ENCODE measurements around the gene RNF39. TPM values are rescaled to one million over a fixed set of nuclear protein-coding genes. Genes with fewer than 3 reads are reported as not detected.
"Not testable (repeated sequence)": the region's sequence is repeated elsewhere in the genome, so short reads cannot be mapped to it uniquely, and the experiment has no call there.

RNF39 gene
- total RNA-seq, 4 donors from 2014 or later, result 0.42 TPM; not detected in 3

DNA sequence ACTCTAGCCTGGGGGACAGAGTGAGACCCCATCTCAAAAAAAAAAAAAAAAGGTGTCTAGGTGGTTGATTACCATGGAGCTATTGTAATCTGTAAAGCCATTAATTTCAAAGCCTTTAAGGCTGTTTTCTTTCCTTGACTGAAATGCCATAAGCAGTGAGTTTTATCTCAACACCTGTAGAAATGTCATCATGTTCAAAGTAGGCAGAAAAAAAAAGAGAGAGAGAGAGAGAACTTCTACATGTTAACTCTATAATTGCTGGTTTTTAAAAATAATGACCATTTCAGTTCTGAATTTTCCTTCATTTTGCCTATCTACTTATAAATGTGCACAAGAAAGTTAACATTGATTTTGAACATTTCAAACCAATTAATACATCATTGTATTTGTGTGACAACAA lies 44.2 kb downstream of the RNF39 start:
- TF ChIP-seq, protein P1, sequence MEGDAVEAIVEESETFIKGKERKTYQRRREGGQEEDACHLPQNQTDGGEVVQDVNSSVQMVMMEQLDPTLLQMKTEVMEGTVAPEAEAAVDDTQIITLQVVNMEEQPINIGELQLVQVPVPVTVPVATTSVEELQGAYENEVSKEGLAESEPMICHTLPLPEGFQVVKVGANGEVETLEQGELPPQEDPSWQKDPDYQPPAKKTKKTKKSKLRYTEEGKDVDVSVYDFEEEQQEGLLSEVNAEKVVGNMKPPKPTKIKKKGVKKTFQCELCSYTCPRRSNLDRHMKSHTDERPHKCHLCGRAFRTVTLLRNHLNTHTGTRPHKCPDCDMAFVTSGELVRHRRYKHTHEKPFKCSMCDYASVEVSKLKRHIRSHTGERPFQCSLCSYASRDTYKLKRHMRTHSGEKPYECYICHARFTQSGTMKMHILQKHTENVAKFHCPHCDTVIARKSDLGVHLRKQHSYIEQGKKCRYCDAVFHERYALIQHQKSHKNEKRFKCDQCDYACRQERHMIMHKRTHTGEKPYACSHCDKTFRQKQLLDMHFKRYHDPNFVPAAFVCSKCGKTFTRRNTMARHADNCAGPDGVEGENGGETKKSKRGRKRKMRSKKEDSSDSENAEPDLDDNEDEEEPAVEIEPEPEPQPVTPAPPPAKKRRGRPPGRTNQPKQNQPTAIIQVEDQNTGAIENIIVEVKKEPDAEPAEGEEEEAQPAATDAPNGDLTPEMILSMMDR (IDR thresholded peaks at IDR 0.05), result no peak
- TF ChIP-seq POLR2A (IDR thresholded peaks at IDR 0.05) (no peak), EP300 (IDR thresholded peaks at IDR 0.05) (no peak)
- no peak for DNase-seq (ENCODE audit: low spot score in 2 of 2)
- H3K36me3 ChIP-seq, result peaks cover 0 to 21% (median 0%) of the 10 kb centered on the region in 3 donors
- H3K4me1 ChIP-seq, result no peaks in the 10 kb centered on the region
- no peaks in the 10 kb centered on the region for H3K27me3 ChIP-seq
- H3K27ac ChIP-seq, result no peak overlapping the region
- H3K9me3 ChIP-seq, result no peaks in the 10 kb centered on the region
- no peak overlapping the region for H3K4me3 ChIP-seq

DNA sequence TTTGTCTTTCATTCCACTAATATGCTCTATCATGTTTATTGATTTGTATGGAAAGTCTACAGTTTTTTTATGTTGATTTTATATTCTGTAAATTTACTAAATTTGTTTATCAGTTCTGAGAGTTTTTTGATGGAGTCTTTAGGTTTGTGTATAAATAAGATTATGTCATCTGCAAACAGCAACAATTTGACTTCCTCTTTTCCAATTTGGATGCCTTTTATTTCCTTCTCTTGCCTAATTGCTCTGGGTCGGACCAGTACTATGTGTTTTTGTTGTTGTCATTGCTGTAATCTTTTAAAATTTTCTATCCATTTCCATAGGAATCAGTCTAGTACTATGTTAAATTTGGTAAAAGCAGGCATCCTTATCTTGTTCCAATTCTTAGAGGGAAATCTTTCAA lies 46.0 kb downstream of the RNF39 start:
- Histone ChIP-seq H3K9me3 (no peaks in the 10 kb centered on the region), H3K4me1 (no peaks in the 10 kb centered on the region), H3K27me3 (no peaks in the 10 kb centered on the region), H3K27ac (no peak overlapping the region), H3K4me3 (no peak overlapping the region), H3K36me3 (peaks cover 0 to 16% (median 0%) of the 10 kb centered on the region in 3 donors)
- no peak for DNase-seq (ENCODE audit: low spot score in 2 of 2)
- WGBS, 2 donors, result 87 to 91% methylated on average over 1 of the region's 1 CpG
- no peak for TF ChIP-seq EP300 (IDR thresholded peaks at IDR 0.05)
- no peak for TF ChIP-seq POLR2A (IDR thresholded peaks at IDR 0.05)
- TF ChIP-seq, protein P1 (IDR thresholded peaks at IDR 0.05), result no peak

DNA sequence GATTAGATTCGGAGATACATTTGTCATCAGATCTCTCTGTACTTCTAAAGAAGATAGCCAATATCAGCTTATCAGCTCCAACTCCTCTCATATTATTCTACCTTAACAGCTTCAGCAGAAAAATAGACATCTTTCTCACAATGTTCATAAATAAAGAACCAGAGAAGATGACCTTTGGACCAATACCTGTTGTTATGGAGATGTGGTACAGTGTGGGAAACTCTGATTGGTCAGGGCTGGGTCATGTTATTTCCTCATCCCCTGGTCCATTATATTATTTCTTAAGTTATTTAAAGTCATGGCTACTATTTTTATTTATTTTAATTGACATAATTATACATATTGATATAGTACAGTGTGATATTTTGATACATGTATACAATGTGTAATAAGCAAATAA lies 50.4 kb downstream of the RNF39 start:
- Histone ChIP-seq H3K4me3 (no peak overlapping the region), H3K36me3 (peaks cover 0 to 7% (median 0%) of the 10 kb centered on the region in 3 donors), H3K27me3 (no peaks in the 10 kb centered on the region), H3K27ac (no peak overlapping the region), H3K4me1 (no peaks in the 10 kb centered on the region), H3K9me3 (no peaks in the 10 kb centered on the region)
- 92 to 93% methylated on average over 1 of the region's 1 CpG for WGBS, 2 donors
- no peak for DNase-seq (ENCODE audit: low spot score in 2 of 2)
- TF ChIP-seq POLR2A (IDR thresholded peaks at IDR 0.05), result no peak
- TF ChIP-seq, protein P1 (IDR thresholded peaks at IDR 0.05), result no peak
- TF ChIP-seq EP300 (IDR thresholded peaks at IDR 0.05), result no peak

DNA sequence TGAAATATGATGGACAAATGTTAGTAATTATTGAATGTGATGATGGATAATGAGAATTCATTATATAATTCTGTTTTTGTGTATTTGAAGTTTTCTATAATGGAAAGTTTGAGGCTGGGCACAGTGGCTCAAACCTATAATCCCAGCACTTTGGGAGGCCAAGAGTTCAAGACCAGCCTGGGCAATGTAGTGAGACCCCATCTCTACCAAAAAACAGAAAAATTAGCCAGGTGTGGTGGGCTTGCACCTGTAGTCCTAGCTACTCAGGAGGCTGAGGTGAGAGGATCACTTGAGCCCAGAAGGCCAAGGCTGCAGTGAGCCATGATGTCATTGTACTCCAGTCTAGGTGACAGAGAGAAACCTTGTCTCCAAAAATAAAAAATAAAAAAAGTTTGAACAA lies 52.9 kb downstream of the RNF39 start:
- not testable (repeated sequence) for H3K4me3 ChIP-seq; H3K9me3 ChIP-seq; H3K27me3 ChIP-seq; H3K27ac ChIP-seq; DNase-seq (ENCODE audit: low spot score in 2 of 2); H3K4me1 ChIP-seq
- H3K36me3 ChIP-seq, result peaks cover 0 to 17% (median 0%) of the 10 kb centered on the region in 3 donors

DNA sequence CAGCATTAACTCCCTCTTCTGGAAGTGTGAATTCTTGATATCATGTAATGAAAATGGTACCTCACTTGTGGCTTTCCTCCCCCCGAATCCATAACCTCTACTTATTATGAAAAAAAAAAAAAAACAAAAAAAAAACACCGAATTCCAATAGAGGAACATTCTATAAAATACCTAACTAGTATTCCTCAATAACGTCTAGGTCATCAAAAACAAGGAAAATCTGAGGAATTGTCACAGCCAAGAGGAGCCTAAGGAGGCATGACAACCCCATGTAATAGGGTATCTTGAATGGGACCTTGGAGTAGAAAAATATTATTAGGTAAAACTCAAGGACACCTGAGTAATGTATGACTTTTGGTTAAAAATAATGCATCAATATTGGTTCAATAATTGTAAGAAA lies 53.4 kb downstream of the RNF39 start:
- H3K27ac ChIP-seq, result no peak overlapping the region
- no peak for DNase-seq (ENCODE audit: low spot score in 2 of 2)
- no peaks in the 10 kb centered on the region for H3K9me3 ChIP-seq
- H3K36me3 ChIP-seq, result peaks cover 0 to 17% (median 0%) of the 10 kb centered on the region in 3 donors
- 81 to 94% methylated on average over 3 of the region's 3 CpGs for WGBS, 2 donors
- no peaks in the 10 kb centered on the region for H3K4me1 ChIP-seq
- H3K27me3 ChIP-seq, result no peaks in the 10 kb centered on the region
- no peak overlapping the region for H3K4me3 ChIP-seq
- TF ChIP-seq, protein P1 (IDR thresholded peaks at IDR 0.05), result no peak
- no peak for TF ChIP-seq POLR2A (IDR thresholded peaks at IDR 0.05)
- TF ChIP-seq EP300 (IDR thresholded peaks at IDR 0.05), result no peak

DNA sequence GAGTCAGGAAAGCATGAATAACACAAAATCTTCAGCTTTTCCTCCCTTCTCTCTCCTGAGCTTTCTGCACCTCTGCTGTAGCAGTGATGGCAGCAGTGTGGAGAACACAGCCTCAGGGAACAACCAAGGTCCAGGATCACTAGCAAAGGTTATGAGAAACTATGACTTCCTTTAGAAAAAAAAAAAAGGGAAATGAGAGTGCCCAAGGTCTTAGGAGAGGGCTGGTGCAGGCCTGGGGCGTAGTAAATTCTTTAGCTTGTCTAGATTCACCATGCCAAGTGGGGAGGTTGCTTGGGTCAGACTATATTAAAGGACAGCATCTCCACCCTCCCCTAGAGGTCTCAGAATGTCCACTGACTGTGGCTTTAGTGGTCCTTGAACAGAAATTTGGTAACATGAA lies 54.9 kb downstream of the RNF39 start:
- no peak overlapping the region for H3K4me3 ChIP-seq
- peaks cover 0 to 17% (median 0%) of the 10 kb centered on the region in 3 donors for H3K36me3 ChIP-seq
- H3K4me1 ChIP-seq, result no peaks in the 10 kb centered on the region
- H3K27ac ChIP-seq, result no peak overlapping the region
- TF ChIP-seq, protein P1 (IDR thresholded peaks at IDR 0.05), result no peak
- TF ChIP-seq POLR2A (IDR thresholded peaks at IDR 0.05), result no peak
- TF ChIP-seq EP300 (IDR thresholded peaks at IDR 0.05), result no peak
- WGBS, 2 donors, result 44 to 50% methylated on average over 1 of the region's 1 CpG
- DNase-seq (ENCODE audit: low spot score in 2 of 2), result no peak
- H3K9me3 ChIP-seq, result no peaks in the 10 kb centered on the region
- no peaks in the 10 kb centered on the region for H3K27me3 ChIP-seq
